ENCODE data around the gene SYMPK.

DNA sequence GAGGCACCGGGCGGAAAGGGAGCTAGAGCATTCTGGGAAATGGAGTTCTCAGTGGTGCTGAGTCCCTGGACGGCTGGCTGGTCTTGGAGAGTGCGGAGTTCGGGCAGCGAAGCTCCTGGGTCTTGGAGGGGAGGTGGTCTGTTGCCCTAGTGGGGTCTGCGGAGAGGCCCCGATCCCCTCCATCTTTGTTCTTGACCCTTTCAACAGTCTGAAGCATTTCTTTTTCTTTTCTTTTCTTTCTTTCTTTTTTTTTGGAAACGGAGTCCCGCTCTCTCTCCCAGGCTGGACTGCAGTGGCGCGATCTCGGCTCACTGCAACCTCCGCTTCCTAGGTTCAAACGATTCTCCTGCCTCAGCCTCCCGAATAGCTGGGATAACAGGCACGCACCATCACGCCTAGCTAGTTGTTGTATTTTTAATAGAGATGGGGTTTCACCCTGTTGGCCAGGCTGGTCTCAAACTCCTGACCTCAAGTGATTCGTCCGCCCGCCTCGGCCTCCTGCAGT lies 440 bp upstream of the SYMPK start:
- TF ChIP-seq, protein P1, sequence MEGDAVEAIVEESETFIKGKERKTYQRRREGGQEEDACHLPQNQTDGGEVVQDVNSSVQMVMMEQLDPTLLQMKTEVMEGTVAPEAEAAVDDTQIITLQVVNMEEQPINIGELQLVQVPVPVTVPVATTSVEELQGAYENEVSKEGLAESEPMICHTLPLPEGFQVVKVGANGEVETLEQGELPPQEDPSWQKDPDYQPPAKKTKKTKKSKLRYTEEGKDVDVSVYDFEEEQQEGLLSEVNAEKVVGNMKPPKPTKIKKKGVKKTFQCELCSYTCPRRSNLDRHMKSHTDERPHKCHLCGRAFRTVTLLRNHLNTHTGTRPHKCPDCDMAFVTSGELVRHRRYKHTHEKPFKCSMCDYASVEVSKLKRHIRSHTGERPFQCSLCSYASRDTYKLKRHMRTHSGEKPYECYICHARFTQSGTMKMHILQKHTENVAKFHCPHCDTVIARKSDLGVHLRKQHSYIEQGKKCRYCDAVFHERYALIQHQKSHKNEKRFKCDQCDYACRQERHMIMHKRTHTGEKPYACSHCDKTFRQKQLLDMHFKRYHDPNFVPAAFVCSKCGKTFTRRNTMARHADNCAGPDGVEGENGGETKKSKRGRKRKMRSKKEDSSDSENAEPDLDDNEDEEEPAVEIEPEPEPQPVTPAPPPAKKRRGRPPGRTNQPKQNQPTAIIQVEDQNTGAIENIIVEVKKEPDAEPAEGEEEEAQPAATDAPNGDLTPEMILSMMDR (conservative IDR thresholded peaks at IDR 0.05; ENCODE audit: low read depth, low read length) = no peak
- TF ChIP-seq EZH2 (IDR thresholded peaks at IDR 0.05; ENCODE audit: borderline replicate concordance, low read depth, low read length, poor library complexity, severe bottlenecking) = no peak

Data from A673 (cell line).